Smooth muscle cell of the brain vasculature (primary cell): Measurements from ENCODE around the gene ARMC2.

ENCODE experiments used
- DNase-seq: peaks from one replicate; pipeline ENCODE4 v3.0.0-alpha.2; 2012; ENCODE audit warnings: low read depth, low spot score

Gene ARMC2

DNA sequence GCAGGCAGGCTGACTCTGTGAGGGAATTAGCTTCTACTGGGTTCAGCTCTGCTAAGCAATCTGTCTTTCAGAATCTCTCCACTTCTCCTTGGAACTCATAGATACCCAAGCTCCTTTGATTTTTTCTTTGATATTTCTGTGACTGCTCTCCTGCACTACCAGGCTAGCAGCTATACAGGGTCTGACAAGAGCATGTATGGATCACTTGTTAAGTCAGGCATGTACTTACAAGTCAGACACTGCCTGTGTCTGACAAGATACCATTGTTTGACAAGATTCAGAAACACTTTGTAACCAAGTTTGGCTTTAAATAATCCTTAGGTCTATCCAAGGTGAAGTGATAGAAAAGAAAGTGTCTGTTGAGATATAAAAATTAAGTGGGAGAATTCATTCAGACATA, 167.0 kb downstream of the ARMC2 start:
- no peak for DNase-seq

- no peak for DNase-seq
These were observed 171.7 kb downstream of the ARMC2 start for GRCh38 chr6:109019911-109020310.

DNA sequence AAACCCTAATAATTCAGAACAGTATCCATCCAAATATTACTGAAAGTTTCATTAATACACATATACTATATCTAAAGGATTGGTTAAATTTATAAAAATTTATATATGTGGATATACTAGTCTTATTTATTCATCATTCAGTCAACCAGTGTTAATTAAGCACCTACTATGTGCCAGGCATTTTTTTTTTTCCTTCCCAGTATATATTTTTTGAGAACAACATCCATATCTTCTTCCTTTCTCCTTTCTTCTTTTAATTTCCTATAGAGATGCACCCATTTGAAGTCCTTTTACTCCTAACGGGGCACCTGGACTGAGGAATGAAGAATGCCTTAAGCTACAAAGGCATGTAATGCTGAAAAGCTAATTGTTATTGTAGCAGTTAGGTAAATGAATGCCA, 173.6 kb downstream of the ARMC2 start:
- no peak for DNase-seq

DNA sequence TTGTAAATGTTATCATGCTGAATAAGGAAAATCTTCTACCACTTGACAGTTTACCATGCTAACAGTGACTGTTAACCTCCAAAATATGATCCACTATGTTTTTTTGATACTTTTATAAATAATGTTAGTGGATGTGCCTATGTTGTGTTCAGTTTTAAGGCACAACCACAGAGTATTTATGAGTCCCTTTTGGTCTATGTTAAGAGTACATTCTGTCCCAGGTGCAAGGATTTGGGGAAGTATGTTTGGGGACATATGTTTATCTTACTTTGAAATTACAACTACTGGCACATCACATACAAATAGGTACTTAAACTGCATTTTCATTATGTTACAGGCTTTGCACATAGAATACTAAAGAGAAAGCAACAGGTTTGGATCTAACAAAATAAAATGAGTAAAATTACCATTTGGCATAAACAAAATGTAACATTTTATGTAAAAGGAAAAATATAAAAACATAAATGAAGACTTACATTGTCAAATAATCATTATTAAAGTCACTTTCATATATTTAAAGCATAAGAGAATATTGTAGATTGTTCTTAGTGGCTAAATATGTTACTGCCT, 175.2 kb downstream of the ARMC2 start:
- DNase-seq = no peak
